ENCODE data around the gene SYF2.
A peak's percentile ranks its signal among the peaks of the same experiment; 100 is the strongest.

The SYF2 gene

DNA sequence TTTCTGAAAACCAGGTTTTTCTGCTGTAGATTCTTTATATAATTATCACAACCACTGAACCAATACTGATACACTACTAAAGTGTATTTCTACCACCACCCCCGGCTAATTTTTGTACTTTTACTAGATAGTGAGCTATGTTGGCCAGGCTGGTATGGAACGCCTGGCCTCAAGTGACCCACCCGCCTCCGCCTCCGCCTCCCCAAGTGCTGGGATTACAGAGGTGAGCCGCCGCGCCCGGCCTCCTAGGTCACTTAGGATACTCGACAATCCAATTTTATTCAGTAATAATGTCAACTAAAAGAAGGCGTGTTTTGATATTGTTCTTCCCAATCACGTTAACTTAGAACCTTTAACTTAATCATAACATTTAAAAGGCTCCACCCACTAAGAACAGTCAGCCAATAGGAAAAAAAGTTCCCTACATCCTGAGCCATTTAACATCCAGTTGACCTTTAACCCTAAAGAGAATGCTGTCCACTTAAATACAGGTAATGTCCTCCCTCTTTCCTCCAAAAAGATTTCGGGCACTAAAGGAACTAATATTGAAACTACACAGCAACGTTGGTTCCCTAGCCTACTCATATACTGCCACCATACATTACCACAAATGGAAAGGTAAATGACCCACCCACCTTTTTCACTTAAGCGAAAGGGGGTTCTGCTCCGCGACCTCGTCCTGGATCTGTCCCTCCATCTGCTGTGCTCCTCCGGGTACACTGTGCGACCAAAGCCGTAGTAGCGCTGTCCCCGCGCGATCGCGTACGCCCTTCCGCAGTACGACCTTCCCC is 13.7 kb upstream of the SYF2 start:
- peak overlapping the region; percentile 96 for H3K4me2 ChIP-seq (ENCODE audit: low read length)
- no peaks in the 10 kb centered on the region for H3K27me3 ChIP-seq (ENCODE audit: control insufficient read depth, insufficient read depth, low read length)
- H3K9ac ChIP-seq, result no peak overlapping the region
- H3K4me3 ChIP-seq (ENCODE audit: low read depth, low read length), result peak overlapping the region; percentile 99
- TF ChIP-seq, protein P1, sequence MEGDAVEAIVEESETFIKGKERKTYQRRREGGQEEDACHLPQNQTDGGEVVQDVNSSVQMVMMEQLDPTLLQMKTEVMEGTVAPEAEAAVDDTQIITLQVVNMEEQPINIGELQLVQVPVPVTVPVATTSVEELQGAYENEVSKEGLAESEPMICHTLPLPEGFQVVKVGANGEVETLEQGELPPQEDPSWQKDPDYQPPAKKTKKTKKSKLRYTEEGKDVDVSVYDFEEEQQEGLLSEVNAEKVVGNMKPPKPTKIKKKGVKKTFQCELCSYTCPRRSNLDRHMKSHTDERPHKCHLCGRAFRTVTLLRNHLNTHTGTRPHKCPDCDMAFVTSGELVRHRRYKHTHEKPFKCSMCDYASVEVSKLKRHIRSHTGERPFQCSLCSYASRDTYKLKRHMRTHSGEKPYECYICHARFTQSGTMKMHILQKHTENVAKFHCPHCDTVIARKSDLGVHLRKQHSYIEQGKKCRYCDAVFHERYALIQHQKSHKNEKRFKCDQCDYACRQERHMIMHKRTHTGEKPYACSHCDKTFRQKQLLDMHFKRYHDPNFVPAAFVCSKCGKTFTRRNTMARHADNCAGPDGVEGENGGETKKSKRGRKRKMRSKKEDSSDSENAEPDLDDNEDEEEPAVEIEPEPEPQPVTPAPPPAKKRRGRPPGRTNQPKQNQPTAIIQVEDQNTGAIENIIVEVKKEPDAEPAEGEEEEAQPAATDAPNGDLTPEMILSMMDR (IDR thresholded peaks at IDR 0.05), result no peak
- no peaks in the 10 kb centered on the region for H3K9me3 ChIP-seq (ENCODE audit: control insufficient read depth, low read length)
- H3K27ac ChIP-seq, result peak overlapping the region; percentile 97
- H3K4me1 ChIP-seq, result no peaks in the 10 kb centered on the region
- no peak overlapping the region for H2AFZ ChIP-seq
- no peaks in the 10 kb centered on the region for H3K79me2 ChIP-seq
- H3K36me3 ChIP-seq (ENCODE audit: control insufficient read depth, insufficient read depth, low read length), result no peaks in the 10 kb centered on the region

DNA sequence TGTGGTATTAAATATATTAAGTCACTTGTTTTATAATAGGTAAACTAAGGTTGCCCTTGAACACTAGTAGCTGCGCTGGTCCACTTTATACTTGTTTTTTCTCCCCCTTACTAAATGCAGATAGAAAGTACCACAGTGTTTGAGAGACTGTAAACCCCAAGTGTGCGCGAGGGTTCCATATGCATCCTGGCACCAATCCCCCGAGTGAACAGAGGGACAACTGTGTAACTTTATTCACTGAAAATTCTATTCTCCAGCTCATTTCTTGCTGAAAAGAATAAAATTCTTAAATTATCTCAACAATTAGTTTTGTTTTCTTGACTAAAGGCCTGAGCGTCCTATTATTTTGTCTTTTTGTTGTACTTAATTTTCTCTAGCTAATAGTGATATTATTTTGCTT is 13.1 kb upstream of the SYF2 start:
- no peak overlapping the region for H2AFZ ChIP-seq
- H3K9me3 ChIP-seq (ENCODE audit: control insufficient read depth, low read length), result no peaks in the 10 kb centered on the region
- TF ChIP-seq, protein P1 (IDR thresholded peaks at IDR 0.05), result no peak
- H3K4me2 ChIP-seq (ENCODE audit: low read length), result peak overlapping the region; percentile 96
- H3K27me3 ChIP-seq (ENCODE audit: control insufficient read depth, insufficient read depth, low read length), result no peaks in the 10 kb centered on the region
- H3K4me1 ChIP-seq, result no peaks in the 10 kb centered on the region
- H3K9ac ChIP-seq, result no peak overlapping the region
- no peak overlapping the region for H3K27ac ChIP-seq
- H3K79me2 ChIP-seq, result no peaks in the 10 kb centered on the region
- no peaks in the 10 kb centered on the region for H3K36me3 ChIP-seq (ENCODE audit: control insufficient read depth, insufficient read depth, low read length)
- H3K4me3 ChIP-seq (ENCODE audit: low read depth, low read length), result peak overlapping the region; percentile 99

DNA sequence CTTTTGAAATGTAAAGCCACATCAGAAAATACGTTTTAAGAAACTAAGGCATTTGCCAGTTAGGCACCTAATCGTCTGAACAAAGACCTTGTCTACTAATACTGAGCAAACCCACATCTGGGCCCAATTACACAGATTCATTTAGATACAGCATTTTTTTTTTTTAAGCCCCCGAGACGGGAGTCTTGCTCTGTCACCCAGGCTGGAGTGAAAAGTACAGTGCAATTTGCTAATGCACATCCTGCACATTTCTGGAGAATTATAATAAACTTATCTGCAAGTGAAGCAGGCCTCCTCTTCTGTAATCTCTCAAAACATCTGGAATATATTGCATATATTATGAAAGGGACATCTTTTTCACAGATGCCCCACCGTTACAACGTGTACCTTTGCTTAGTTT is 11.6 kb upstream of the SYF2 start:
- no peak overlapping the region for H3K4me2 ChIP-seq (ENCODE audit: low read length)
- TF ChIP-seq, protein P1 (IDR thresholded peaks at IDR 0.05), result no peak
- H3K4me3 ChIP-seq (ENCODE audit: low read depth, low read length), result no peak overlapping the region
- H3K9me3 ChIP-seq (ENCODE audit: control insufficient read depth, low read length), result no peaks in the 10 kb centered on the region
- no peaks in the 10 kb centered on the region for H3K4me1 ChIP-seq
- no peak overlapping the region for H3K9ac ChIP-seq
- H2AFZ ChIP-seq, result no peak overlapping the region
- no peaks in the 10 kb centered on the region for H3K36me3 ChIP-seq (ENCODE audit: control insufficient read depth, insufficient read depth, low read length)
- H3K27me3 ChIP-seq (ENCODE audit: control insufficient read depth, insufficient read depth, low read length), result no peaks in the 10 kb centered on the region
- H3K27ac ChIP-seq, result no peak overlapping the region
- H3K79me2 ChIP-seq, result no peaks in the 10 kb centered on the region

DNA sequence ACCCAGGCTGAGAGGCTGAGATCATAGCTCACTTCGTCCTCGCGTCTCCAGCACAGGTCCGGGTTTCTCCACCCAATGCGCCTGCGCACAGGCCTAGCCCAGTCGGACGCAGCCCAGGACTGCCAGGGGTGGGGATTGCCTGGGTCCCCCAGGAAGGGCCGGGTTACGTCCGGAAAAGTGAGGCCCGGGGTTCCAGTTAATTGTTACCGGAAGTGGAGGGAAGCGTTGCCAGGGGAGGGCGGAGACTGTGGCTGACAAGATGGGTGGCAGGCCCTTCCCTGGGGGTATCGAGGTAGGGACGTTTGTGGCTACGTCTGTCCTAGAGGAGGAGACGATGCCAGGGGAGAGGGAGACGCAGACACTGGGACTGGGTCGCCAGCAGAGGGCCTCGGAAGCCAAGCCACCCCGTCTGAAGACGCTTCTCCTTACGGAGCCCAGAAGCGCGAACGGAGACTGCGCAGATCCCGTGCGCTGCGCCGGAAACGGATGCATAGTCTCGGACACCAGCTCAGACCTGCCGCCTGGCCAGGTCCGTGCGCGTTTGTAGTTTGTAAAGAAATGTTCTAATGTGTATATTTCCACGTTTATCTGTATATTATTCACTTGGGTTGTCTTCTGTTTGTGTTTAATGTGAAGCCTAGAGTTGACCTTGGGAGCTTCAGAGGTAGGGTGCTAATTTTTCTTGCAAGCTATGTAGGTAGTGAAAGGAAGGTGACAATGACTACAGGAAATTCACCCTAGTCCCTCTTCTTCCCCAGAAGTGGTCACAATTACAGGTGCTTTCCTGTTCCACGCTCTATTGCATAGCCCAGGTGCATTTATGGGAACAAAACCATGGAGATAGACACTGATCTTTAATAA is 7.6 kb upstream of the SYF2 start:
- peak overlapping the region; percentile 85 for H3K27ac ChIP-seq
- H3K36me3 ChIP-seq (ENCODE audit: control insufficient read depth, insufficient read depth, low read length), result no peaks in the 10 kb centered on the region
- H3K4me3 ChIP-seq (ENCODE audit: low read depth, low read length), result peak overlapping the region; percentile 54
- no peak overlapping the region for H3K9ac ChIP-seq
- no peaks in the 10 kb centered on the region for H3K79me2 ChIP-seq
- TF ChIP-seq, protein P1 (IDR thresholded peaks at IDR 0.05), result peak; percentile 43
- no peaks in the 10 kb centered on the region for H3K27me3 ChIP-seq (ENCODE audit: control insufficient read depth, insufficient read depth, low read length)
- peak overlapping the region; percentile 64 for H2AFZ ChIP-seq
- no peaks in the 10 kb centered on the region for H3K9me3 ChIP-seq (ENCODE audit: control insufficient read depth, low read length)
- no peaks in the 10 kb centered on the region for H3K4me1 ChIP-seq
- H3K4me2 ChIP-seq (ENCODE audit: low read length), result peak overlapping the region; percentile 66

All from parathyroid adenoma (tissue), 2 donors.